KMS-11 (cell line): ENCODE data around the gene PDE4D.

Experiments used
- H2AFZ ChIP-seq: fragments of 200-600 bp; sonication (generic); 2 replicates; pipeline ENCODE4 v1.6.1; 2016; ENCODE audit warnings: antibody characterized with exemption, mixed run types, low read depth
- H3K27ac ChIP-seq: fragments of 200-600 bp; sonication (generic); 2 replicates; pipeline ENCODE4 v1.6.1; 2016; ENCODE audit warnings: mild to moderate bottlenecking, mixed run types
- H3K27me3 ChIP-seq: fragments of 200-600 bp; sonication (generic); 2 replicates; pipeline ENCODE4 v1.6.1; 2017; ENCODE audit warnings: mild to moderate bottlenecking, low read depth, mixed run types, moderate library complexity; ENCODE audit not compliant: insufficient read depth
- H3K36me3 ChIP-seq: fragments of 200-600 bp; sonication (generic); 2 replicates; pipeline ENCODE4 v1.6.1; 2017; ENCODE audit warnings: mild to moderate bottlenecking, mixed run types; ENCODE audit not compliant: insufficient read depth
- H3K4me1 ChIP-seq: fragments of 200-600 bp; sonication (generic); 2 replicates; pipeline ENCODE4 v1.6.1; 2016; ENCODE audit warnings: mild to moderate bottlenecking, low read depth, mixed run types; ENCODE audit not compliant: poor library complexity, severe bottlenecking
- H3K4me2 ChIP-seq: fragments of 200-600 bp; sonication (generic); 2 replicates; pipeline ENCODE4 v1.7.0; 2016; ENCODE audit warnings: mild to moderate bottlenecking, mixed run types
- H3K4me3 ChIP-seq: fragments of 200-600 bp; sonication (generic); IDR thresholded peaks from 2 replicates; pipeline ENCODE4 v1.6.1; 2017; ENCODE audit warnings: low read depth, low read length, mixed read lengths; ENCODE audit not compliant: insufficient read depth
- H3K79me2 ChIP-seq: fragments of 200-600 bp; sonication (generic); 2 replicates; pipeline ENCODE4 v1.6.1; 2016; ENCODE audit warnings: low read depth, mixed run types; ENCODE audit not compliant: insufficient read depth
- H3K9ac ChIP-seq: fragments of 200-600 bp; sonication (generic); 2 replicates; pipeline ENCODE4 v1.6.1; 2016; ENCODE audit warnings: mild to moderate bottlenecking, mixed run types
- H4K20me1 ChIP-seq: fragments of 200-600 bp; sonication (generic); 2 replicates; pipeline ENCODE4 v1.6.1; 2016; ENCODE audit warnings: mild to moderate bottlenecking, mixed run types; ENCODE audit not compliant: insufficient read depth
- TF ChIP-seq, protein P1 (sequence below): fragments of 200-600 bp; sonication (generic); conservative IDR thresholded peaks from 2 replicates; pipeline ENCODE4 v1.6.1; 2017; ENCODE audit warnings: low read depth, mild to moderate bottlenecking, antibody characterized with exemption, low read length, moderate library complexity, mixed read lengths

PDE4D gene

DNA sequence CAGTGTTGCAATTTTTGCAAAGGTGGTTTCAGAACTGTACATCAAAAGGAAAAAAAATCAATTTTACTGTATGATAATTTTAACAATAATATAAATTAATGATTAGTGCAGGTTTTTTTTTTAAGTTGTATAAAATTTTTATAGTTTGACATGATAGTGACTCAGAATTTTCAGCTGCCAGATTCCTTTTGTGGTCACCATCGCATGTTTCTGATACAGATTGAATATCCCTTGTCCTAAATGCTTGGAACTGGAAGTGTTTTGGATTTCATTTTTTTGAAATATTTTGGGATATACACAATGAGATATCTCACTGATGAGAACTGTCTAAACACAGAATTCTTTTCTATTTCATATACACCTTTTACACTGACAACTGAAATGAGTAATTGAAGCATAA lies 949.3 kb downstream of the PDE4D start:
- H3K4me1 ChIP-seq: no peaks in the 10 kb centered on the region
- H3K4me3 ChIP-seq: no peak overlapping the region
- H3K4me2 ChIP-seq: no peak overlapping the region
- TF ChIP-seq, protein P1, sequence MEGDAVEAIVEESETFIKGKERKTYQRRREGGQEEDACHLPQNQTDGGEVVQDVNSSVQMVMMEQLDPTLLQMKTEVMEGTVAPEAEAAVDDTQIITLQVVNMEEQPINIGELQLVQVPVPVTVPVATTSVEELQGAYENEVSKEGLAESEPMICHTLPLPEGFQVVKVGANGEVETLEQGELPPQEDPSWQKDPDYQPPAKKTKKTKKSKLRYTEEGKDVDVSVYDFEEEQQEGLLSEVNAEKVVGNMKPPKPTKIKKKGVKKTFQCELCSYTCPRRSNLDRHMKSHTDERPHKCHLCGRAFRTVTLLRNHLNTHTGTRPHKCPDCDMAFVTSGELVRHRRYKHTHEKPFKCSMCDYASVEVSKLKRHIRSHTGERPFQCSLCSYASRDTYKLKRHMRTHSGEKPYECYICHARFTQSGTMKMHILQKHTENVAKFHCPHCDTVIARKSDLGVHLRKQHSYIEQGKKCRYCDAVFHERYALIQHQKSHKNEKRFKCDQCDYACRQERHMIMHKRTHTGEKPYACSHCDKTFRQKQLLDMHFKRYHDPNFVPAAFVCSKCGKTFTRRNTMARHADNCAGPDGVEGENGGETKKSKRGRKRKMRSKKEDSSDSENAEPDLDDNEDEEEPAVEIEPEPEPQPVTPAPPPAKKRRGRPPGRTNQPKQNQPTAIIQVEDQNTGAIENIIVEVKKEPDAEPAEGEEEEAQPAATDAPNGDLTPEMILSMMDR: no peak
- H3K27me3 ChIP-seq: no peaks in the 10 kb centered on the region
- no peaks in the 10 kb centered on the region for H3K79me2 ChIP-seq
- no peaks in the 10 kb centered on the region for H4K20me1 ChIP-seq
- H3K27ac ChIP-seq: no peak overlapping the region
- no peaks in the 10 kb centered on the region for H3K36me3 ChIP-seq
- H3K9ac ChIP-seq: no peak overlapping the region
- H2AFZ ChIP-seq: no peak overlapping the region

DNA sequence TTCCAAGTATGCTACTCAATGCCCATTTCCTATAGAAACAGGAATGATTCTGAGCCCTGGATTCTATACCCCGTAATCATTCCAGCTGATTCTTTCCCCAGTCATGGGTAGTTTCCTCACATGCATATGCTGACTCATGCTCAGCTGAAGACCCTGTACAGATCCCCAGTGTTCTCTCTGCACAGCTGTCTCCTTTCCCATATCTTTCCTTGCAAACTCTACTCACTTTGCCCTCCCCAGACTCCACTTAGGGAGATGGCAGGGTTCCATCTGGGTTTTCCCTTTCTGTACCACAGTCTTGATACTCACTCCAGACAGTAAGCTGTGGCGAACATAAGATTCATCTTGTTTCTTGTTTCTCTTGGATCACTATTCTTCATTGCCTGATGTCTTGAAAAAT lies 953.1 kb downstream of the PDE4D start:
- Histone ChIP-seq H3K4me2 (no peak overlapping the region), H3K27me3 (no peaks in the 10 kb centered on the region), H2AFZ (no peak overlapping the region), H3K4me1 (no peaks in the 10 kb centered on the region), H3K79me2 (no peaks in the 10 kb centered on the region), H3K27ac (no peak overlapping the region), H3K9ac (no peak overlapping the region), H3K4me3 (no peak overlapping the region), H3K36me3 (no peaks in the 10 kb centered on the region), H4K20me1 (no peaks in the 10 kb centered on the region)
- TF ChIP-seq, protein P1: no peak

DNA sequence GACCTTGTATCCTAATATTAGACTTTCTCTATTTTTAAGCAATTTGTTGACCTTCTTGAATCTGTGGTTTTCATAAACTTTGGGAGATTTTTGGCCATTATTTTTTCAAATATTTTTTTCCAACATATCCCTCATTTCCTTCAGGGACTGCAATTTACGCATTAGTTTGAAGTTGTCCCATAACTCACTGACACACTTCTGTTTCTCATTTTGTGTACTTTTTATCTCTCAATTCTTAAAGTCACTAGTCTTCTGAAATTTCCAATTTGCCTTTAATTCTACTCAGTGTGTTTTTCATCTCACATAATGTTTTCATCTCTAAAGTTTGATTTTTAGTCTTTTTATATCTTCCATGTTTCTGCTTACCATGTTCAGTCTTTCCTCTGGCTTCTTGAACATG lies 953.9 kb downstream of the PDE4D start:
- Histone ChIP-seq H2AFZ (no peak overlapping the region), H3K4me1 (no peaks in the 10 kb centered on the region), H3K79me2 (no peaks in the 10 kb centered on the region), H3K36me3 (no peaks in the 10 kb centered on the region), H3K27ac (no peak overlapping the region), H3K27me3 (no peaks in the 10 kb centered on the region), H4K20me1 (no peaks in the 10 kb centered on the region), H3K9ac (no peak overlapping the region), H3K4me3 (no peak overlapping the region), H3K4me2 (no peak overlapping the region)
- TF ChIP-seq, protein P1: no peak

DNA sequence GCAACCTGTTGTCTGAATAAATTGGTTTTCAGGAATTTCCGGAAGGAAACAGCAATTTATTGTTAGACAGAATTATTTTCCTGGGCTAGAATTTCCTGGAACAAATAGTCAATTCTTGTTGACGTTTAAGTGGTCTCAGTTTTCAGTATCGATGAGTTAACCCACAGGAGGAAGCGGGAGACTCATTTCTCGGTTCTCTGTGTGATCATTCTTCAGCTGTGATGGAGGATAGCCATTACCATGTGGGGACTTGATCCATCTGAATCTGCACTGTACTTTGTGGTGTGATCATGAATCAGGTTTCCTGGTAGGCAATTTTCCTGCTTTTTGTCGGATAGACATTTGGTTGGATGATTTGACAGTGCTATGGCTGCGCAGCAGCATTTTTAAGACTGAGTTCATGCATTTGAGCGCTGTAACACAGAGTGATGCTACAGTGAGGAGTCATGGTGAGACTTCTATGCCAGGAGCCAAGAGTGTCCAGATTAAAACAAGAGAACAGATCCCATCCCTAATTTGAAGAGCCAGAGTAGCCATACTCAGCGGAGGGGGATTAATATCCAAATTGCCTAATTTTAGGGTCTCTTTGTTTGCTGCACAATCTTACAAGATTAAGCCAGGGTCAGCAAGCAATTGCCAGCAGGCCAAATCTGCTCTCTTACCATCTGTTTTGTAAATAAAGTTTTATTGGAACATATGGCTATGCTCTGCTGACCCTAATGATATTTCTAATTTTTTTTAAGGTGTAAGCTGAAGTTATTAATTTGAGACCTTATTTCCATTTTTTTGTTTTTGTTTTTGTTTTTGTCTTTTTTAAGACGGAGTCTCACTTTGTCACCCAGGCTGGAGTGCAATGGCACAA lies 954.7 kb downstream of the PDE4D start:
- Histone ChIP-seq H3K79me2 (no peaks in the 10 kb centered on the region), H2AFZ (no peak overlapping the region), H3K36me3 (no peaks in the 10 kb centered on the region), H3K4me2 (no peak overlapping the region), H3K4me3 (no peak overlapping the region), H3K9ac (no peak overlapping the region), H3K27ac (no peak overlapping the region), H3K27me3 (no peaks in the 10 kb centered on the region), H4K20me1 (no peaks in the 10 kb centered on the region), H3K4me1 (no peaks in the 10 kb centered on the region)
- TF ChIP-seq, protein P1: no peak
